GM23338 (cell line): ENCODE results near the gene CTBP2. TPM values are rescaled to one million over a fixed set of nuclear protein-coding genes. Genes with fewer than 3 reads are reported as not detected.
A peak's percentile ranks its signal among the peaks of the same experiment; 100 is the strongest.
"Not testable (repeated sequence)": the region's sequence is repeated elsewhere in the genome, so short reads cannot be mapped to it uniquely, and the experiment has no call there.

ENCODE experiments used
- ATAC-seq: fragments of 200-7000 bp; cut with Tn5 transposase; 3 replicates; pipeline ENCODE4 v1.9.1; 2020
- DNase-seq: peaks from one replicate; pipeline ENCODE4 v3.0.0-alpha.2; 2015; ENCODE audit warnings: low spot score
- H2AFZ ChIP-seq: fragments of 200-600 bp; sonication (generic); 2 replicates; pipeline ENCODE4 v1.8.0; 2016; ENCODE audit warnings: antibody characterized with exemption, mild to moderate bottlenecking, moderate library complexity
- H3F3A ChIP-seq: fragments of 200-600 bp; sonication (generic); replicated peaks from 2 replicates; pipeline ENCODE4 v1.8.0; 2017; ENCODE audit warnings: antibody characterized with exemption, mixed run types, low read depth
- H3K27ac ChIP-seq: fragments of 200-600 bp; sonication (generic); 2 replicates; pipeline ENCODE4 v1.6.1; 2016; ENCODE audit warnings: low read depth
- H3K27me3 ChIP-seq: fragments of 200-600 bp; sonication (generic); 2 replicates; pipeline ENCODE4 v1.8.0; 2016; ENCODE audit warnings: mild to moderate bottlenecking, mixed run types, moderate library complexity; ENCODE audit not compliant: insufficient read depth
- H3K36me3 ChIP-seq: fragments of 200-600 bp; sonication (generic); 2 replicates; pipeline ENCODE4 v1.8.0; 2016; ENCODE audit warnings: mild to moderate bottlenecking; ENCODE audit not compliant: insufficient read depth
- H3K4me1 ChIP-seq: fragments of 200-600 bp; sonication (generic); 2 replicates; pipeline ENCODE4 v1.8.0; 2016; ENCODE audit warnings: mild to moderate bottlenecking, moderate library complexity; ENCODE audit not compliant: insufficient read depth
- H3K4me2 ChIP-seq: fragments of 200-600 bp; sonication (generic); 2 replicates; pipeline ENCODE4 v1.7.1; 2017; ENCODE audit warnings: mixed run types
- H3K4me3 ChIP-seq: fragments of 200-600 bp; sonication (generic); 2 replicates; pipeline ENCODE4 v1.6.1; 2016; ENCODE audit warnings: mixed run types
- H3K79me2 ChIP-seq: fragments of 200-600 bp; sonication (generic); replicated peaks from 2 replicates; pipeline ENCODE4 v1.8.0; 2017; ENCODE audit warnings: mild to moderate bottlenecking; ENCODE audit not compliant: insufficient read depth
- H3K9me2 ChIP-seq: fragments of 200-600 bp; sonication (generic); 2 replicates; pipeline ENCODE4 v1.8.0; 2017; ENCODE audit not compliant: insufficient read depth
- H4K20me1 ChIP-seq: fragments of 200-600 bp; sonication (generic); replicated peaks from 2 replicates; pipeline ENCODE4 v1.8.0; 2017; ENCODE audit warnings: mild to moderate bottlenecking; ENCODE audit not compliant: insufficient read depth
- H3K27ac Mint-ChIP-seq: 2 replicates; pipeline ENCODE4 v1.8.0; 2020; ENCODE audit warnings: inconsistent platforms, mild to moderate bottlenecking, moderate library complexity, mixed read lengths
- H3K27me3 Mint-ChIP-seq: 3 replicates; pipeline ENCODE4 v1.8.0; 2022; ENCODE audit warnings: low read depth, mild to moderate bottlenecking, moderate library complexity, mixed read lengths, inconsistent platforms; ENCODE audit not compliant: insufficient read depth, poor library complexity
- H3K36me3 Mint-ChIP-seq: 3 replicates; pipeline ENCODE4 v1.8.0; 2021; ENCODE audit warnings: low read depth, mild to moderate bottlenecking, inconsistent platforms, moderate library complexity, mixed read lengths
- H3K4me1 Mint-ChIP-seq: 3 replicates; pipeline ENCODE4 v1.8.0; 2020; ENCODE audit warnings: mild to moderate bottlenecking, inconsistent platforms, mixed read lengths
- H3K4me3 Mint-ChIP-seq: 3 replicates; pipeline ENCODE4 v1.8.0; 2021; ENCODE audit warnings: moderate library complexity, mild to moderate bottlenecking, inconsistent platforms, mixed read lengths
- H3K9me3 Mint-ChIP-seq: 3 replicates; pipeline ENCODE4 v1.8.0; 2020; ENCODE audit warnings: moderate library complexity, mild to moderate bottlenecking, inconsistent platforms, mixed read lengths
- CREB1 ChIP-seq: fragments of 250-450 bp; sonication (Bioruptor Pico); IDR thresholded peaks from 2 replicates; pipeline ENCODE4 v1.5.0; 2020; ENCODE audit warnings: low read depth, mild to moderate bottlenecking, moderate library complexity
- CTCF ChIP-seq, 2 experiments: fragments of 200-600 bp in 1 of 2; sonication (generic) in 1 of 2; conservative IDR thresholded peaks; 2 replicates each; pipeline versions ENCODE4 v1.5.1 to v1.6.1; 2016 to 2017; ENCODE audit warnings: antibody characterized with exemption in 2 of 2, low read depth in 2 of 2, mild to moderate bottlenecking in 2 of 2, moderate library complexity in 1 of 2
- EZH2 ChIP-seq: fragments of 200-600 bp; sonication (generic); IDR thresholded peaks from one replicate; pipeline ENCODE4 v1.8.0; 2017; ENCODE audit warnings: antibody characterized with exemption, mild to moderate bottlenecking, low read depth; ENCODE audit not compliant: unreplicated experiment
- NANOG ChIP-seq: IDR thresholded peaks from 2 replicates; pipeline ENCODE4 v1.6.1; 2016; ENCODE audit warnings: antibody characterized with exemption, borderline replicate concordance
- POLR2AphosphoS5 ChIP-seq: IDR thresholded peaks from 2 replicates; pipeline ENCODE4 v1.6.1; 2016; ENCODE audit warnings: antibody characterized with exemption, low read depth
- REST ChIP-seq: IDR thresholded peaks from one replicate; pipeline ENCODE4 v1.6.1; 2018; ENCODE audit warnings: antibody characterized with exemption; ENCODE audit not compliant: unreplicated experiment
- STAT1 ChIP-seq: IDR thresholded peaks from one replicate; pipeline ENCODE4 v1.6.1; 2016; ENCODE audit warnings: antibody characterized with exemption; ENCODE audit not compliant: unreplicated experiment
- ZNF331 ChIP-seq: fragments of 250-450 bp; sonication (Bioruptor Pico); IDR thresholded peaks from 2 replicates; pipeline ENCODE4 v1.5.0; 2020; ENCODE audit warnings: low read depth, mild to moderate bottlenecking, moderate library complexity
- polyA plus RNA-seq: library from polyadenylated mRNA; unstranded; fragments of >200 nt; fragmentation: Nextera tagmentation; extraction: Ambion mirVana; gene quantifications from 2 replicates; pipeline ENCODE4 v1.2.1, GENCODE V29; 2016
- total RNA-seq: library from RNA; depleted of rRNA; stranded (reverse); fragments of >200 nt; shearing (Covaris generic); gene quantifications from 2 replicates; pipeline ENCODE4 v1.2.3, GENCODE V29; 2014

Gene CTBP2
- total and polyA plus RNA-seq, 2 experiments from 2014 or later = 133 to 265 TPM

GRCh38 chr10:125151170-125151552 is 9.2 kb downstream of the CTBP2 start (continued):
- TF ChIP-seq CTCF (conservative IDR thresholded peaks at IDR 0.05; ENCODE audit: low read depth in 2 of 2) (no peak), REST (no peak), NANOG (no peak), CREB1 (CRISPR knock-in tag) (no peak), EZH2 (no peak)

- peak overlapping the region; percentile 70 for H3K4me3 Mint-ChIP-seq
- Histone ChIP-seq H3F3A (peaks cover 29% of the 10 kb centered on the region; the same call in 1 of the 2 replicates), H3K4me1 (peaks cover 79% of the 10 kb centered on the region), H3K79me2 (peaks cover 100% of the 10 kb centered on the region), H3K27ac (peak overlapping the region; percentile 98), H3K4me3 (peak overlapping the region; percentile 90), H4K20me1 (peaks cover 47% of the 10 kb centered on the region), H3K4me2 (peak overlapping the region; percentile 78)
- not testable (repeated sequence) for DNase-seq, H3K9me3 Mint-ChIP-seq, H3K27me3 ChIP-seq, H3K9me2 ChIP-seq, H2AFZ ChIP-seq, ATAC-seq, H3K36me3 ChIP-seq
- H3K36me3 Mint-ChIP-seq = peaks cover 71% of the 10 kb centered on the region
- peaks cover 87% of the 10 kb centered on the region for H3K4me1 Mint-ChIP-seq
- H3K27me3 Mint-ChIP-seq = peaks cover 19% of the 10 kb centered on the region
- peak overlapping the region; percentile 96 for H3K27ac Mint-ChIP-seq
Measured at GRCh38 chr10:125150376-125151083, 9.8 kb downstream of the CTBP2 start.

- peaks cover 85% of the 10 kb centered on the region for H3K4me1 ChIP-seq
- Mint-ChIP-seq H3K36me3 (peaks cover 71% of the 10 kb centered on the region), H3K4me3 (peak overlapping the region; percentile 70)
- TF ChIP-seq STAT1 = no peak
- no peak for TF ChIP-seq CTCF (conservative IDR thresholded peaks at IDR 0.05; ENCODE audit: low read depth in 2 of 2)
- no peak for TF ChIP-seq EZH2
- no peak for TF ChIP-seq CREB1 (CRISPR knock-in tag)
- no peak for TF ChIP-seq REST
- no peak for TF ChIP-seq NANOG
- TF ChIP-seq ZNF331 = no peak
- no peak; the same call in 1 of the 2 replicates for TF ChIP-seq POLR2AphosphoS5
Measured at GRCh38 chr10:125149680-125150047, 10.7 kb downstream of the CTBP2 start.

More at GRCh38 chr10:125149680-125150047, 10.7 kb downstream of the CTBP2 start:
- H3K27me3 Mint-ChIP-seq = peaks cover 21% of the 10 kb centered on the region
- peaks cover 87% of the 10 kb centered on the region for H3K4me1 Mint-ChIP-seq
- Histone ChIP-seq H3K27me3 (no peaks in the 10 kb centered on the region), H3K9me2 (no peaks in the 10 kb centered on the region), H4K20me1 (peaks cover 54% of the 10 kb centered on the region), H3K79me2 (peaks cover 100% of the 10 kb centered on the region), H3F3A (peaks cover 29% of the 10 kb centered on the region; the same call in 1 of the 2 replicates), H2AFZ (no peak overlapping the region), H3K36me3 (no peaks in the 10 kb centered on the region), H3K4me3 (peak overlapping the region; percentile 90), H3K4me2 (peak overlapping the region; percentile 78), H3K27ac (peak overlapping the region; percentile 98)
- ATAC-seq (no peak), DNase-seq (no peak)
- H3K9me3 Mint-ChIP-seq = no peaks in the 10 kb centered on the region; the same call in 1 of the 3 replicates
- H3K27ac Mint-ChIP-seq = peak overlapping the region; percentile 96
